Esophagus muscularis mucosa (tissue), 3 donors: Measurements from ENCODE around the gene TOGARAM1.

Experiments
- CTCF ChIP-seq, 3 experiments: fragments of 200-600 bp in 2 of 3; fragments of 450-650 bp in 1 of 3; sonication (generic) in 2 of 3; IDR thresholded peaks; one replicate each; pipeline ENCODE4 v1.5.1; 2017 to 2019; ENCODE audit warnings: antibody characterized with exemption in 3 of 3, mild to moderate bottlenecking in 2 of 3, moderate library complexity in 1 of 3
- POLR2A ChIP-seq: fragments of 450-650 bp; IDR thresholded peaks from one replicate; pipeline ENCODE4 v1.6.1; 2017; ENCODE audit warnings: antibody characterized with exemption, moderate library complexity, mild to moderate bottlenecking, low read depth

GRCh38 chr14:45051180-45051579, 89.2 kb downstream of the TOGARAM1 start:
- TF ChIP-seq POLR2A, result no peak
- TF ChIP-seq CTCF (IDR thresholded peaks at IDR 0.05), result no peak
